ENCODE measurements around the gene MGAT4C. TPM values are rescaled to one million over a fixed set of nuclear protein-coding genes. Genes with fewer than 3 reads are reported as not detected.

The MGAT4C gene
- total and polyA plus RNA-seq, 2 experiments from 2014 or later, result 4.5 to 4.7 TPM

- ATAC-seq (no peak), DNase-seq (ENCODE audit: low spot score) (no peak)
- no peak overlapping the region for H3K4me2 ChIP-seq
- Mint-ChIP-seq H3K4me3 (no peak overlapping the region), H3K9me3 (no peaks in the 10 kb centered on the region), H3K27ac (no peak overlapping the region), H3K4me1 (peaks cover 21% of the 10 kb centered on the region; the same call in 2 of the 3 replicates), H3K36me3 (ENCODE audit: low read depth) (no peaks in the 10 kb centered on the region), H3K27me3 (ENCODE audit: insufficient read depth, low read depth, poor library complexity) (no peaks in the 10 kb centered on the region)
- H3K79me2 ChIP-seq (replicated peaks; ENCODE audit: insufficient read depth), result no peaks in the 10 kb centered on the region
- no peak overlapping the region for H2AFZ ChIP-seq
- no peaks in the 10 kb centered on the region for H3F3A ChIP-seq (replicated peaks; ENCODE audit: low read depth)
- H3K27me3 ChIP-seq (ENCODE audit: insufficient read depth), result no peaks in the 10 kb centered on the region
- no peaks in the 10 kb centered on the region for H4K20me1 ChIP-seq (replicated peaks; ENCODE audit: insufficient read depth)
- H3K4me3 ChIP-seq, result no peak overlapping the region
- no peaks in the 10 kb centered on the region for H3K9me2 ChIP-seq (ENCODE audit: insufficient read depth)
- no peaks in the 10 kb centered on the region for H3K36me3 ChIP-seq (ENCODE audit: insufficient read depth)
- H3K4me1 ChIP-seq (ENCODE audit: insufficient read depth), result no peaks in the 10 kb centered on the region
- TF ChIP-seq, protein P1, sequence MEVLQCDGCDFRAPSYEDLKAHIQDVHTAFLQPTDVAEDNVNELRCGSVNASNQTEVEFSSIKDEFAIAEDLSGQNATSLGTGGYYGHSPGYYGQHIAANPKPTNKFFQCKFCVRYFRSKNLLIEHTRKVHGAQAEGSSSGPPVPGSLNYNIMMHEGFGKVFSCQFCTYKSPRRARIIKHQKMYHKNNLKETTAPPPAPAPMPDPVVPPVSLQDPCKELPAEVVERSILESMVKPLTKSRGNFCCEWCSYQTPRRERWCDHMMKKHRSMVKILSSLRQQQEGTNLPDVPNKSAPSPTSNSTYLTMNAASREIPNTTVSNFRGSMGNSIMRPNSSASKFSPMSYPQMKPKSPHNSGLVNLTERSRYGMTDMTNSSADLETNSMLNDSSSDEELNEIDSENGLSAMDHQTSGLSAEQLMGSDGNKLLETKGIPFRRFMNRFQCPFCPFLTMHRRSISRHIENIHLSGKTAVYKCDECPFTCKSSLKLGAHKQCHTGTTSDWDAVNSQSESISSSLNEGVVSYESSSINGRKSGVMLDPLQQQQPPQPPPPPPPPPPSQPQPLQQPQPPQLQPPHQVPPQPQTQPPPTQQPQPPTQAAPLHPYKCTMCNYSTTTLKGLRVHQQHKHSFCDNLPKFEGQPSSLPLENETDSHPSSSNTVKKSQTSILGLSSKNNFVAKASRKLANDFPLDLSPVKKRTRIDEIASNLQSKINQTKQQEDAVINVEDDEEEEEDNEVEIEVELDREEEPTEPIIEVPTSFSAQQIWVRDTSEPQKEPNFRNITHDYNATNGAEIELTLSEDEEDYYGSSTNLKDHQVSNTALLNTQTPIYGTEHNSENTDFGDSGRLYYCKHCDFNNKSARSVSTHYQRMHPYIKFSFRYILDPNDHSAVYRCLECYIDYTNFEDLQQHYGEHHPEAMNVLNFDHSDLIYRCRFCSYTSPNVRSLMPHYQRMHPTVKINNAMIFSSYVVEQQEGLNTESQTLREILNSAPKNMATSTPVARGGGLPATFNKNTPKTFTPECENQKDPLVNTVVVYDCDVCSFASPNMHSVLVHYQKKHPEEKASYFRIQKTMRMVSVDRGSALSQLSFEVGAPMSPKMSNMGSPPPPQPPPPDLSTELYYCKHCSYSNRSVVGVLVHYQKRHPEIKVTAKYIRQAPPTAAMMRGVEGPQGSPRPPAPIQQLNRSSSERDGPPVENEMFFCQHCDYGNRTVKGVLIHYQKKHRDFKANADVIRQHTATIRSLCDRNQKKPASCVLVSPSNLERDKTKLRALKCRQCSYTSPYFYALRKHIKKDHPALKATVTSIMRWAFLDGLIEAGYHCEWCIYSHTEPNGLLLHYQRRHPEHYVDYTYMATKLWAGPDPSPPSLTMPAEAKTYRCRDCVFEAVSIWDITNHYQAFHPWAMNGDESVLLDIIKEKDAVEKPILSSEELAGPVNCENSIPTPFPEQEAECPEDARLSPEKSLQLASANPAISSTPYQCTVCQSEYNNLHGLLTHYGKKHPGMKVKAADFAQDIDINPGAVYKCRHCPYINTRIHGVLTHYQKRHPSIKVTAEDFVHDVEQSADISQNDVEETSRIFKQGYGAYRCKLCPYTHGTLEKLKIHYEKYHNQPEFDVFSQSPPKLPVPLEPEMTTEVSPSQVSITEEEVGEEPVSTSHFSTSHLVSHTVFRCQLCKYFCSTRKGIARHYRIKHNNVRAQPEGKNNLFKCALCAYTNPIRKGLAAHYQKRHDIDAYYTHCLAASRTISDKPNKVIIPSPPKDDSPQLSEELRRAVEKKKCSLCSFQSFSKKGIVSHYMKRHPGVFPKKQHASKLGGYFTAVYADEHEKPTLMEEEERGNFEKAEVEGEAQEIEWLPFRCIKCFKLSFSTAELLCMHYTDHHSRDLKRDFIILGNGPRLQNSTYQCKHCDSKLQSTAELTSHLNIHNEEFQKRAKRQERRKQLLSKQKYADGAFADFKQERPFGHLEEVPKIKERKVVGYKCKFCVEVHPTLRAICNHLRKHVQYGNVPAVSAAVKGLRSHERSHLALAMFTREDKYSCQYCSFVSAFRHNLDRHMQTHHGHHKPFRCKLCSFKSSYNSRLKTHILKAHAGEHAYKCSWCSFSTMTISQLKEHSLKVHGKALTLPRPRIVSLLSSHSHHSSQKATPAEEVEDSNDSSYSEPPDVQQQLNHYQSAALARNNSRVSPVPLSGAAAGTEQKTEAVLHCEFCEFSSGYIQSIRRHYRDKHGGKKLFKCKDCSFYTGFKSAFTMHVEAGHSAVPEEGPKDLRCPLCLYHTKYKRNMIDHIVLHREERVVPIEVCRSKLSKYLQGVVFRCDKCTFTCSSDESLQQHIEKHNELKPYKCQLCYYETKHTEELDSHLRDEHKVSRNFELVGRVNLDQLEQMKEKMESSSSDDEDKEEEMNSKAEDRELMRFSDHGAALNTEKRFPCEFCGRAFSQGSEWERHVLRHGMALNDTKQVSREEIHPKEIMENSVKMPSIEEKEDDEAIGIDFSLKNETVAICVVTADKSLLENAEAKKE (CRISPR knock-in tag; IDR thresholded peaks at IDR 0.05), result no peak
- no peak for TF ChIP-seq JUNB (IDR thresholded peaks at IDR 0.05; ENCODE audit: unreplicated experiment)
- TF ChIP-seq NANOG (IDR thresholded peaks at IDR 0.05; ENCODE audit: borderline replicate concordance), result no peak
- no peak for TF ChIP-seq EZH2 (IDR thresholded peaks at IDR 0.05; ENCODE audit: low read depth, unreplicated experiment)
- TF ChIP-seq ZNF114 (CRISPR knock-in tag; IDR thresholded peaks at IDR 0.05), result no peak
- TF ChIP-seq, protein P2, sequence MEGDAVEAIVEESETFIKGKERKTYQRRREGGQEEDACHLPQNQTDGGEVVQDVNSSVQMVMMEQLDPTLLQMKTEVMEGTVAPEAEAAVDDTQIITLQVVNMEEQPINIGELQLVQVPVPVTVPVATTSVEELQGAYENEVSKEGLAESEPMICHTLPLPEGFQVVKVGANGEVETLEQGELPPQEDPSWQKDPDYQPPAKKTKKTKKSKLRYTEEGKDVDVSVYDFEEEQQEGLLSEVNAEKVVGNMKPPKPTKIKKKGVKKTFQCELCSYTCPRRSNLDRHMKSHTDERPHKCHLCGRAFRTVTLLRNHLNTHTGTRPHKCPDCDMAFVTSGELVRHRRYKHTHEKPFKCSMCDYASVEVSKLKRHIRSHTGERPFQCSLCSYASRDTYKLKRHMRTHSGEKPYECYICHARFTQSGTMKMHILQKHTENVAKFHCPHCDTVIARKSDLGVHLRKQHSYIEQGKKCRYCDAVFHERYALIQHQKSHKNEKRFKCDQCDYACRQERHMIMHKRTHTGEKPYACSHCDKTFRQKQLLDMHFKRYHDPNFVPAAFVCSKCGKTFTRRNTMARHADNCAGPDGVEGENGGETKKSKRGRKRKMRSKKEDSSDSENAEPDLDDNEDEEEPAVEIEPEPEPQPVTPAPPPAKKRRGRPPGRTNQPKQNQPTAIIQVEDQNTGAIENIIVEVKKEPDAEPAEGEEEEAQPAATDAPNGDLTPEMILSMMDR (conservative IDR thresholded peaks at IDR 0.05; ENCODE audit: low read depth in 2 of 2), result no peak
- TF ChIP-seq STAT1 (IDR thresholded peaks at IDR 0.05; ENCODE audit: unreplicated experiment), result no peak
- no peak overlapping the region for H3K27ac ChIP-seq (ENCODE audit: low read depth)
These were observed 1.6 kb downstream of the MGAT4C start for GRCh38 chr12:86254399-86255107.

Data from GM23338 (cell line).